PFSK-1 (cell line): Measurements from ENCODE around the gene PPP2R2B.

Source experiments
- FOXP2 ChIP-seq: optimal IDR thresholded peaks from 2 replicates; pipeline ENCODE3; 2011; ENCODE audit warnings: borderline replicate concordance, control low read depth, inconsistent platforms; ENCODE audit not compliant: insufficient read depth; ENCODE audit errors: extremely low read length, extremely low read depth
- POLR2AphosphoS5 ChIP-seq: IDR thresholded peaks from 2 replicates; pipeline ENCODE4 v1.6.1; 2012; ENCODE audit warnings: low read depth, mild to moderate bottlenecking, control low read depth, low read length, moderate library complexity
- SIN3A ChIP-seq: IDR thresholded peaks from 2 replicates; pipeline ENCODE4 v1.6.1; 2012; ENCODE audit warnings: mild to moderate bottlenecking, low read length, moderate library complexity, borderline replicate concordance; ENCODE audit not compliant: insufficient read depth
- TAF1 ChIP-seq: IDR thresholded peaks from 2 replicates; pipeline ENCODE4 v1.6.1; 2012; ENCODE audit warnings: low read length, control low read depth, borderline replicate concordance; ENCODE audit not compliant: insufficient read depth
- TF ChIP-seq, protein P1 (sequence below), 2 experiments: IDR thresholded peaks; 2 replicates each; pipeline versions ENCODE4 v1.6.1 to v1.8.0; 2011 to 2012; ENCODE audit warnings: low read depth in 2 of 2, low read length in 2 of 2, control low read depth in 1 of 2, inconsistent platforms in 1 of 2, mild to moderate bottlenecking in 1 of 2, moderate library complexity in 1 of 2; ENCODE audit not compliant: insufficient read depth in 1 of 2

PPP2R2B gene

DNA sequence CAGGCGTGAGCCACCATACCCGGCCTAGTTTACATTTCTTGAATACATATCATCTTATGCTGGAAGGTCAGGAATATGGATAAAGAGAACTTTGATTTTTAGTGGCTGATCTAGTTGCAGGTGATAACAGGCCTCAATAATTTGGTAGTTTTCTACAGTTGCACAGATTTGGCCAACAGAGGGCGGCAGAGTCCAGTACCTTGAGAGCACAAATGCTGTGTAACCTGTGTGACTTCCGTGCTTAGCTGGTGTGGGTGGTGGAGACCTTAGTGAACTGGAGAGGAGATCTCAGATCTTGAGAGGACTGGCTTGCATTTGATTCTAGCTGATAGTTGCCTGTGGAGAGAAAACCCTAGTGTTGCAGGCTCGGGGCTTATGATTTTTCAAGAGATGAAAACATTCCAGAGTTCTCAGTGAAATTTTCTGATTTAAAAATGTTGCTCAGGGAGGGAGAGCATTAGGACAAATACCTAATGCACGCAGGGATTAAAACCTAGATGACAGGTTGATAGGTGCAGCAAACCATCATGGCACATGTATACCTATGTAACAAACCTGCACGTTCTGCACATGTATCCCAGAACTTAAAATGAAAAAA, 345.2 kb downstream of the PPP2R2B start:
- TF ChIP-seq, protein P1, sequence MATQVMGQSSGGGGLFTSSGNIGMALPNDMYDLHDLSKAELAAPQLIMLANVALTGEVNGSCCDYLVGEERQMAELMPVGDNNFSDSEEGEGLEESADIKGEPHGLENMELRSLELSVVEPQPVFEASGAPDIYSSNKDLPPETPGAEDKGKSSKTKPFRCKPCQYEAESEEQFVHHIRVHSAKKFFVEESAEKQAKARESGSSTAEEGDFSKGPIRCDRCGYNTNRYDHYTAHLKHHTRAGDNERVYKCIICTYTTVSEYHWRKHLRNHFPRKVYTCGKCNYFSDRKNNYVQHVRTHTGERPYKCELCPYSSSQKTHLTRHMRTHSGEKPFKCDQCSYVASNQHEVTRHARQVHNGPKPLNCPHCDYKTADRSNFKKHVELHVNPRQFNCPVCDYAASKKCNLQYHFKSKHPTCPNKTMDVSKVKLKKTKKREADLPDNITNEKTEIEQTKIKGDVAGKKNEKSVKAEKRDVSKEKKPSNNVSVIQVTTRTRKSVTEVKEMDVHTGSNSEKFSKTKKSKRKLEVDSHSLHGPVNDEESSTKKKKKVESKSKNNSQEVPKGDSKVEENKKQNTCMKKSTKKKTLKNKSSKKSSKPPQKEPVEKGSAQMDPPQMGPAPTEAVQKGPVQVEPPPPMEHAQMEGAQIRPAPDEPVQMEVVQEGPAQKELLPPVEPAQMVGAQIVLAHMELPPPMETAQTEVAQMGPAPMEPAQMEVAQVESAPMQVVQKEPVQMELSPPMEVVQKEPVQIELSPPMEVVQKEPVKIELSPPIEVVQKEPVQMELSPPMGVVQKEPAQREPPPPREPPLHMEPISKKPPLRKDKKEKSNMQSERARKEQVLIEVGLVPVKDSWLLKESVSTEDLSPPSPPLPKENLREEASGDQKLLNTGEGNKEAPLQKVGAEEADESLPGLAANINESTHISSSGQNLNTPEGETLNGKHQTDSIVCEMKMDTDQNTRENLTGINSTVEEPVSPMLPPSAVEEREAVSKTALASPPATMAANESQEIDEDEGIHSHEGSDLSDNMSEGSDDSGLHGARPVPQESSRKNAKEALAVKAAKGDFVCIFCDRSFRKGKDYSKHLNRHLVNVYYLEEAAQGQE (IDR thresholded peaks at IDR 0.05; ENCODE audit: insufficient read depth in 1 of 2, low read depth in 2 of 2, low read length in 2 of 2): no peak
- TF ChIP-seq FOXP2: no peak
- no peak for TF ChIP-seq SIN3A
- TF ChIP-seq TAF1: no peak
- no peak for TF ChIP-seq POLR2AphosphoS5
